ENCODE measurements around the gene EIF4E2. TPM values are rescaled to one million over a fixed set of nuclear protein-coding genes. Genes with fewer than 3 reads are reported as not detected.

The EIF4E2 gene
- total and polyA plus RNA-seq, 2 donors (not counting 3 experiments of a cell fraction or from before 2014, with no cell fraction given) = 50.0 to 96.5 TPM

DNA sequence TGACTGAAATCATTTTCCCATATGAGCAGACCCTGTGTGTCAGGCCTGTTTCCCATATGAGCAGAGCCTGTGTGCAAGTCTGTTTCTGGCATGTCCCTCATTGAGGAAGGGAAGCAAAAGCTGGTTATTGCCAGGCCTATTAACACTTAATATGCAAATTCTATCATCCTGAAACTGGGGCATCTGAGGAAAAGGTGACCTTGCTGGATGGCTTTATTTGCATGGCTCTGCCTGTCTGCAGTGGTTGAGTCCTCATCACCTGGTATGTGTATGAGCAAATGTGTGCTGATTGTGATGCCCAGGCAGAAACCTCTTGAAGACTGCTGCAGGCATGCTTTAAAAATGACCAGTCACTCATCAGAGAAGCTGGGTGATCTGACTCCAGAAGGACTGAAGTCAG is 31.2 kb downstream of the EIF4E2 start:
- dilution Hi-C loops (cut with MboI; ENCODE audit: extremely low pct_ligation_motif_present, low sequenced_read_pairs) (no loop called here), intact Hi-C loops (cut with micrococcal nuclease) (no loop called here)
- TSS peak; percentile 14 for BruUV-seq (replicated peaks)
- ChIA-PET CTCF (interaction anchor here (1.2 kb wide), 1 partner anchor 14 kb away, joined by 3 read pairs; no protein-coding TSS in a partner anchor), POLR2A (no interaction called here)
- Histone ChIP-seq H4K20me1 (replicated peaks; ENCODE audit: control insufficient read depth, extremely low read depth, insufficient read depth, low read length) (no peaks in the 10 kb centered on the region), H3K79me2 (ENCODE audit: control insufficient read depth, insufficient read depth, low read length) (no peaks in the 10 kb centered on the region), H2AFZ (ENCODE audit: low read depth, low read length) (no peak overlapping the region), H3K27me3 (ENCODE audit: control insufficient read depth in 2 of 2, insufficient read depth in 2 of 2, low read length in 2 of 2) (no peaks in the 10 kb centered on the region), H3K4me1 (ENCODE audit: control insufficient read depth, extremely low read depth, insufficient read depth, low read length) (no peaks in the 10 kb centered on the region), H3K4me3 (replicated peaks in 1 of 3; ENCODE audit: insufficient read depth in 1 of 3, low read depth in 1 of 3, low read length in 3 of 3) (no peak overlapping the region), H3K9me1 (replicated peaks; ENCODE audit: control insufficient read depth, extremely low read depth, insufficient read depth, low read length) (no peaks in the 10 kb centered on the region), H3K4me2 (ENCODE audit: insufficient read depth, low read length) (no peak overlapping the region), H3K9me3 (replicated peaks; ENCODE audit: control insufficient read depth, insufficient read depth, low read length) (no peaks in the 10 kb centered on the region), H3K36me3 (ENCODE audit: control insufficient read depth in 2 of 2, extremely low read depth in 1 of 2, insufficient read depth in 2 of 2, low read length in 2 of 2) (peaks cover 0 to 9% of the 10 kb centered on the region in 2 experiments), H3K27ac (ENCODE audit: insufficient read depth, low read depth, low read length) (no peak overlapping the region), H3K9ac (replicated peaks; ENCODE audit: extremely low read depth, insufficient read depth, low read length) (no peak overlapping the region)
- TF ChIP-seq FOS (IDR thresholded peaks at IDR 0.05; ENCODE audit: borderline replicate concordance, insufficient read depth, low read length) = no peak
- no peak for TF ChIP-seq EZH2 (IDR thresholded peaks at IDR 0.05; ENCODE audit: borderline replicate concordance, low read depth, low read length, severe bottlenecking)
- no peak for DNase-seq (ENCODE audit: low read depth, low spot score)
- no peak for FAIRE-seq

DNA sequence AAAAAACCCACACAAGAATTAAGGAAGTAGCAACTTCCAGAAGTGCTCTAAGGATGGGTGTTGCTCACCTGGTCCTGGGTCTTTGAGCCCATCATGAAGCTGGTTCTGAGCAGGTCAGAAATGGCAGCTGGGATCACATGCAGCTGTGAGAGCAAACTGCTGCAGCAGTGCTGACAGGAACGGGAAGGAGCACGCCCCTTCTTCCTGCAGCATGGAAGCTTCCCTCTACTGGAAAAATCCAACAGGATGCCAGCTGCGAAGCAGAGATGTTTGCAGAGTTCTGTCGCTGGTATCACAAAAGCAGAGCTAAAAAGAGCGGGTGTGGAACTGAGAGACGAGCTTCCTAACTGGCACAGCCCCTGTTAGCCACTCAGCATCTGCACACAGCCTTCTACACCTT is 33.7 kb downstream of the EIF4E2 start:
- no peak overlapping the region for H3K4me2 ChIP-seq (ENCODE audit: insufficient read depth, low read length)
- H3K27me3 ChIP-seq (ENCODE audit: control insufficient read depth in 2 of 2, insufficient read depth in 2 of 2, low read length in 2 of 2) = no peaks in the 10 kb centered on the region
- H3K9ac ChIP-seq (replicated peaks; ENCODE audit: extremely low read depth, insufficient read depth, low read length) = no peak overlapping the region
- no peaks in the 10 kb centered on the region for H3K9me3 ChIP-seq (replicated peaks; ENCODE audit: control insufficient read depth, insufficient read depth, low read length)
- intact Hi-C loops (cut with micrococcal nuclease) = no loop called here
- H3K9me1 ChIP-seq (replicated peaks; ENCODE audit: control insufficient read depth, extremely low read depth, insufficient read depth, low read length) = no peaks in the 10 kb centered on the region
- DNase-seq (ENCODE audit: low read depth, low spot score) (no peak), FAIRE-seq (no peak)
- TF ChIP-seq POLR2AphosphoS5 (IDR thresholded peaks at IDR 0.05; ENCODE audit: insufficient read depth, low read depth, low read length) = no peak
- TF ChIP-seq, protein P1, sequence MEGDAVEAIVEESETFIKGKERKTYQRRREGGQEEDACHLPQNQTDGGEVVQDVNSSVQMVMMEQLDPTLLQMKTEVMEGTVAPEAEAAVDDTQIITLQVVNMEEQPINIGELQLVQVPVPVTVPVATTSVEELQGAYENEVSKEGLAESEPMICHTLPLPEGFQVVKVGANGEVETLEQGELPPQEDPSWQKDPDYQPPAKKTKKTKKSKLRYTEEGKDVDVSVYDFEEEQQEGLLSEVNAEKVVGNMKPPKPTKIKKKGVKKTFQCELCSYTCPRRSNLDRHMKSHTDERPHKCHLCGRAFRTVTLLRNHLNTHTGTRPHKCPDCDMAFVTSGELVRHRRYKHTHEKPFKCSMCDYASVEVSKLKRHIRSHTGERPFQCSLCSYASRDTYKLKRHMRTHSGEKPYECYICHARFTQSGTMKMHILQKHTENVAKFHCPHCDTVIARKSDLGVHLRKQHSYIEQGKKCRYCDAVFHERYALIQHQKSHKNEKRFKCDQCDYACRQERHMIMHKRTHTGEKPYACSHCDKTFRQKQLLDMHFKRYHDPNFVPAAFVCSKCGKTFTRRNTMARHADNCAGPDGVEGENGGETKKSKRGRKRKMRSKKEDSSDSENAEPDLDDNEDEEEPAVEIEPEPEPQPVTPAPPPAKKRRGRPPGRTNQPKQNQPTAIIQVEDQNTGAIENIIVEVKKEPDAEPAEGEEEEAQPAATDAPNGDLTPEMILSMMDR (IDR thresholded peaks at IDR 0.05; ENCODE audit: extremely low read depth in 1 of 2, insufficient read depth in 1 of 2, low read depth in 1 of 2, low read length in 2 of 2) = no peak
- no peak for TF ChIP-seq POLR2A (IDR thresholded peaks at IDR 0.05; ENCODE audit: low read depth, low read length)
- no peak for TF ChIP-seq GATA2 (IDR thresholded peaks at IDR 0.05; ENCODE audit: insufficient read depth, insufficient read length, low read depth, low read length)
- TF ChIP-seq JUN (IDR thresholded peaks at IDR 0.05; ENCODE audit: borderline replicate concordance, insufficient read depth, insufficient read length, low read depth) = no peak
- TF ChIP-seq MYC (IDR thresholded peaks at IDR 0.05; ENCODE audit: low read depth, low read length) = no peak
- TF ChIP-seq MAX (IDR thresholded peaks at IDR 0.05; ENCODE audit: insufficient read depth, insufficient read length) = no peak
- no peak for TF ChIP-seq EZH2 (IDR thresholded peaks at IDR 0.05; ENCODE audit: borderline replicate concordance, low read depth, low read length, severe bottlenecking)
- no peak for TF ChIP-seq FOS (IDR thresholded peaks at IDR 0.05; ENCODE audit: borderline replicate concordance, insufficient read depth, low read length)
- no peak overlapping the region for H2AFZ ChIP-seq (ENCODE audit: low read depth, low read length)
- ChIA-PET POLR2A (no interaction called here), CTCF (interaction anchor here (1.4 kb wide), 1 partner anchor 9 kb away, joined by 4 read pairs; no protein-coding TSS in a partner anchor)
- H3K27ac ChIP-seq (ENCODE audit: insufficient read depth, low read depth, low read length) = no peak overlapping the region
- dilution Hi-C loops (cut with MboI; ENCODE audit: extremely low pct_ligation_motif_present, low sequenced_read_pairs) = no loop called here
- no peaks in the 10 kb centered on the region for H3K79me2 ChIP-seq (ENCODE audit: control insufficient read depth, insufficient read depth, low read length)
- no peaks in the 10 kb centered on the region for H4K20me1 ChIP-seq (replicated peaks; ENCODE audit: control insufficient read depth, extremely low read depth, insufficient read depth, low read length)
- peaks cover 0 to 6% of the 10 kb centered on the region in 2 experiments for H3K36me3 ChIP-seq (ENCODE audit: control insufficient read depth in 2 of 2, extremely low read depth in 1 of 2, insufficient read depth in 2 of 2, low read length in 2 of 2)
- no peak overlapping the region for H3K4me3 ChIP-seq (replicated peaks in 1 of 3; ENCODE audit: insufficient read depth in 1 of 3, low read depth in 1 of 3, low read length in 3 of 3)
- H3K4me1 ChIP-seq (ENCODE audit: control insufficient read depth, extremely low read depth, insufficient read depth, low read length) = no peaks in the 10 kb centered on the region
- no TSS peak for BruUV-seq (replicated peaks)

Measured in endothelial cell of umbilical vein (primary cell).